HG02763 (cell line): Measurements from ENCODE around the gene PRX.
"Not testable (repeated sequence)": the region's sequence is repeated elsewhere in the genome, so short reads cannot be mapped to it uniquely, and the experiment has no call there.

Experiments used
- ATAC-seq: cut with Tn5 transposase; IDR thresholded peaks from one replicate; pipeline ENCODE4 v1.9.1; 2021; ENCODE audit warnings: mild to moderate bottlenecking, moderate library complexity; ENCODE audit not compliant: unreplicated experiment

The PRX gene

GRCh38 chr19:40390084-40390742 lies 23.0 kb downstream of the PRX start, which contains the start of gene HIPK4:
TSS of gene HIPK4 (minus strand) at chr19:40390181. CDS start at chr19:40389902, 279 bp downstream.
- no peak for ATAC-seq

- ATAC-seq: no peak
Observed at GRCh38 chr19:40389404-40390083, 23.6 kb downstream of the PRX start.

- ATAC-seq: no peak
Observed at GRCh38 chr19:40388481-40388880, 24.7 kb downstream of the PRX start.

GRCh38 chr19:40387155-40387554 lies 26.0 kb downstream of the PRX start:
- no peak for ATAC-seq

GRCh38 chr19:40383668-40384248 lies 29.4 kb downstream of the PRX start:
- no peak for ATAC-seq

GRCh38 chr19:40381321-40381720 lies 31.9 kb downstream of the PRX start:
- no peak for ATAC-seq

GRCh38 chr19:40380199-40381037 lies 32.8 kb downstream of the PRX start:
- ATAC-seq: no peak

- ATAC-seq: no peak
Observed at GRCh38 chr19:40379446-40380198, 33.6 kb downstream of the PRX start.

- no peak for ATAC-seq
Observed at GRCh38 chr19:40378509-40378908, 34.7 kb downstream of the PRX start.

- no peak for ATAC-seq
Observed at GRCh38 chr19:40377876-40378385, 35.2 kb downstream of the PRX start.

- no peak for ATAC-seq
Observed at GRCh38 chr19:40376286-40376862, 36.8 kb downstream of the PRX start.

GRCh38 chr19:40374084-40374483 lies 39.1 kb downstream of the PRX start:
- no peak for ATAC-seq

- ATAC-seq: no peak
Observed at GRCh38 chr19:40371802-40372122, 41.4 kb downstream of the PRX start.

- no peak for ATAC-seq
Observed at GRCh38 chr19:40370997-40371801, 42.0 kb downstream of the PRX start.

GRCh38 chr19:40370253-40370652 lies 42.9 kb downstream of the PRX start:
- not testable (repeated sequence) for ATAC-seq

GRCh38 chr19:40369797-40370196 lies 43.4 kb downstream of the PRX start:
- no peak for ATAC-seq

GRCh38 chr19:40367577-40368434 lies 45.4 kb downstream of the PRX start:
- no peak for ATAC-seq
